ENCODE results near the gene DHX58.

- no peak for TF ChIP-seq CTCF (IDR thresholded peaks at IDR 0.05; ENCODE audit: insufficient read depth, low read length)
- no peak for TF ChIP-seq POLR2AphosphoS5 (IDR thresholded peaks at IDR 0.05; ENCODE audit: low read depth)
- TF ChIP-seq REST (IDR thresholded peaks at IDR 0.05; ENCODE audit: insufficient replicate concordance, low read depth): no peak
These were observed 18.0 kb downstream of the DHX58 start for GRCh38 chr17:42094375-42095069.

Data from HL-60 (cell line).